Caco-2 (cell line): ENCODE results near the gene PLXNB2. TPM values are rescaled to one million over a fixed set of nuclear protein-coding genes. Genes with fewer than 3 reads are reported as not detected.

Experiments used
- BruUV-seq: library from RNA; stranded (reverse); fragments of 400-500 nt; replicated peaks from 2 replicates; lab custom pipeline; 2021; lab: Mats Ljungman, UMichigan
- CTCF ChIA-PET: fragments of 300-600 bp; sonication (Branson Sonifier 250); formaldehyde crosslinking; loops from one replicate; lab custom pipeline; 2022; ENCODE audit warnings: antibody characterized with exemption; lab: Charles Lee
- POLR2A ChIA-PET: fragments of 300-600 bp; sonication (Branson Sonifier 250); formaldehyde crosslinking; loops from one replicate; lab custom pipeline; 2022; ENCODE audit warnings: antibody characterized with exemption; lab: Charles Lee
- DNase-seq, 2 experiments: peaks; one replicate each; pipeline versions ENCODE4 v3.0.0 to v3.0.0-alpha.2; 2020 to 2022
- H3K27me3 ChIP-seq: replicated peaks from 2 replicates; pipeline ENCODE4 v1.6.0; 2011; ENCODE audit warnings: low read length; ENCODE audit not compliant: control insufficient read depth, insufficient read depth
- H3K36me3 ChIP-seq: 2 replicates; pipeline ENCODE4 v1.5.1; 2011; ENCODE audit warnings: low read length; ENCODE audit not compliant: control insufficient read depth, insufficient read depth
- H3K4me1 ChIP-seq: fragments of 250-450 bp; sonication (Bioruptor Pico); 2 replicates; pipeline ENCODE4 v1.5.1; 2020; ENCODE audit warnings: mild to moderate bottlenecking
- H3K4me3 ChIP-seq: 2 replicates; pipeline ENCODE4 v1.5.1; 2011; ENCODE audit warnings: low read depth, mild to moderate bottlenecking, control low read depth, low read length
- H3K9me3 ChIP-seq: fragments of 250-450 bp; sonication (Bioruptor Pico); 2 replicates; pipeline ENCODE4 v1.5.1; 2020; ENCODE audit warnings: mild to moderate bottlenecking, moderate library complexity
- H3K27ac Mint-ChIP-seq: one replicate; pipeline ENCODE4 v1.8.0; 2022; ENCODE audit warnings: mixed read lengths; ENCODE audit not compliant: unreplicated experiment
- H3K27me3 Mint-ChIP-seq: one replicate; pipeline ENCODE4 v1.8.0; 2022; ENCODE audit warnings: mixed read lengths; ENCODE audit not compliant: insufficient read depth, unreplicated experiment
- H3K36me3 Mint-ChIP-seq: one replicate; pipeline ENCODE4 v1.8.0; 2022; ENCODE audit warnings: mild to moderate bottlenecking, mixed read lengths; ENCODE audit not compliant: insufficient read depth, unreplicated experiment
- H3K4me1 Mint-ChIP-seq: one replicate; pipeline ENCODE4 v1.8.0; 2022; ENCODE audit warnings: low read depth, mixed read lengths; ENCODE audit not compliant: unreplicated experiment
- H3K4me3 Mint-ChIP-seq: one replicate; pipeline ENCODE4 v1.8.0; 2022; ENCODE audit warnings: mild to moderate bottlenecking, moderate library complexity, mixed read lengths; ENCODE audit not compliant: unreplicated experiment
- H3K9me3 Mint-ChIP-seq: one replicate; pipeline ENCODE4 v1.8.0; 2022; ENCODE audit warnings: mixed read lengths; ENCODE audit not compliant: unreplicated experiment
- intact Hi-C: fragments of 100-400 bp; cut with micrococcal nuclease; formaldehyde crosslinking; loops from one replicate; pipeline ENCODE4 v1.10.0; 2022; ENCODE audit not compliant: unreplicated experiment
- total RNA-seq: library from RNA; stranded (reverse); gene quantifications from 2 replicates; pipeline ENCODE4 v1.2.3, GENCODE V29; 2022
- TF ChIP-seq, protein P1 (sequence below), 2 experiments: fragments of 200-600 bp in 1 of 2; IDR thresholded peaks; 1 replicate in 1 of 2; 2 replicates in 1 of 2; pipeline versions ENCODE4 v1.5.1 to v1.8.0; 2011 to 2022; ENCODE audit warnings: antibody characterized with exemption in 1 of 2, control low read depth in 1 of 2, inconsistent platforms in 1 of 2, low read depth in 1 of 2, low read length in 1 of 2, mild to moderate bottlenecking in 1 of 2, moderate library complexity in 1 of 2; ENCODE audit not compliant: insufficient read depth in 1 of 2, severe bottlenecking in 1 of 2, unreplicated experiment in 1 of 2

Gene PLXNB2
- total RNA-seq, 1 experiment from 2014 or later = 260 TPM

- Mint-ChIP-seq H3K4me1 (no peaks in the 10 kb centered on the region), H3K27me3 (no peaks in the 10 kb centered on the region), H3K9me3 (no peaks in the 10 kb centered on the region), H3K27ac (no peak overlapping the region), H3K36me3 (peaks cover 1% of the 10 kb centered on the region), H3K4me3 (peak overlapping the region; percentile 72)
- Histone ChIP-seq H3K36me3 (no peaks in the 10 kb centered on the region), H3K4me3 (no peak overlapping the region), H3K9me3 (no peaks in the 10 kb centered on the region), H3K4me1 (peaks cover 11% of the 10 kb centered on the region; the same call in 1 of the 2 replicates), H3K27me3 (no peaks in the 10 kb centered on the region)
- intact Hi-C loops = no loop called here
- ChIA-PET CTCF (interaction anchor here (1.6 kb wide), 1 partner anchor 12 kb away, joined by 5 read pairs; the partner anchor contains the start of gene HDAC10), POLR2A (no interaction called here)
- BruUV-seq = no TSS peak
- TF ChIP-seq, protein P1, sequence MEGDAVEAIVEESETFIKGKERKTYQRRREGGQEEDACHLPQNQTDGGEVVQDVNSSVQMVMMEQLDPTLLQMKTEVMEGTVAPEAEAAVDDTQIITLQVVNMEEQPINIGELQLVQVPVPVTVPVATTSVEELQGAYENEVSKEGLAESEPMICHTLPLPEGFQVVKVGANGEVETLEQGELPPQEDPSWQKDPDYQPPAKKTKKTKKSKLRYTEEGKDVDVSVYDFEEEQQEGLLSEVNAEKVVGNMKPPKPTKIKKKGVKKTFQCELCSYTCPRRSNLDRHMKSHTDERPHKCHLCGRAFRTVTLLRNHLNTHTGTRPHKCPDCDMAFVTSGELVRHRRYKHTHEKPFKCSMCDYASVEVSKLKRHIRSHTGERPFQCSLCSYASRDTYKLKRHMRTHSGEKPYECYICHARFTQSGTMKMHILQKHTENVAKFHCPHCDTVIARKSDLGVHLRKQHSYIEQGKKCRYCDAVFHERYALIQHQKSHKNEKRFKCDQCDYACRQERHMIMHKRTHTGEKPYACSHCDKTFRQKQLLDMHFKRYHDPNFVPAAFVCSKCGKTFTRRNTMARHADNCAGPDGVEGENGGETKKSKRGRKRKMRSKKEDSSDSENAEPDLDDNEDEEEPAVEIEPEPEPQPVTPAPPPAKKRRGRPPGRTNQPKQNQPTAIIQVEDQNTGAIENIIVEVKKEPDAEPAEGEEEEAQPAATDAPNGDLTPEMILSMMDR (IDR thresholded peaks at IDR 0.05; ENCODE audit: insufficient read depth in 1 of 2, low read depth in 1 of 2, low read length in 1 of 2, severe bottlenecking in 1 of 2, unreplicated experiment in 1 of 2) = no peak
- DNase-seq = no peak
Measured at GRCh38 chr22:50262460-50262911, 45.0 kb downstream of the PLXNB2 start.

- DNase-seq = peak in 1 of 2 experiments; percentile 78
Measured at GRCh38 chr22:50261615-50262459, 45.6 kb downstream of the PLXNB2 start, which contains the start of gene MAPK12. TSS of gene MAPK12 (minus strand) at chr22:50261683. CDS start at chr22:50261509, 174 bp downstream.

More at GRCh38 chr22:50261615-50262459, 45.6 kb downstream of the PLXNB2 start, which contains the start of gene MAPK12:
- intact Hi-C loops = no loop called here
- no peaks in the 10 kb centered on the region for H3K4me1 Mint-ChIP-seq
- no peaks in the 10 kb centered on the region for H3K36me3 ChIP-seq
- H3K4me3 Mint-ChIP-seq = peak within 1 kb of the TSS; percentile 72
- H3K9me3 ChIP-seq = no peaks in the 10 kb centered on the region
- no TSS peak for BruUV-seq
- POLR2A ChIA-PET = interaction anchor here (1.3 kb wide), 1 partner anchor 11 kb away, joined by 4 read pairs; the partner anchor contains the start of gene HDAC10
- peak within 1 kb of the TSS; percentile 44 for H3K4me3 ChIP-seq
- no peaks in the 10 kb centered on the region for H3K9me3 Mint-ChIP-seq
- H3K36me3 Mint-ChIP-seq = peaks cover 5% of the 10 kb centered on the region
- H3K27me3 Mint-ChIP-seq = no peaks in the 10 kb centered on the region
- TF ChIP-seq, protein P1 (IDR thresholded peaks at IDR 0.05; ENCODE audit: insufficient read depth in 1 of 2, low read depth in 1 of 2, low read length in 1 of 2, severe bottlenecking in 1 of 2, unreplicated experiment in 1 of 2) = no peak
- no peak within 1 kb of the TSS for H3K27ac Mint-ChIP-seq
- H3K27me3 ChIP-seq = no peaks in the 10 kb centered on the region
- CTCF ChIA-PET = interaction anchor here (0.7 to 1.6 kb wide), 2 partner anchors 11 to 263 kb away, joined by 4 to 5 read pairs; partner anchors contain the start of genes HDAC10 and SCO2
- peaks cover 11% of the 10 kb centered on the region; the same call in 1 of the 2 replicates for H3K4me1 ChIP-seq
